ENCODE measurements around the gene SLC5A11. TPM values are rescaled to one million over a fixed set of nuclear protein-coding genes. Genes with fewer than 3 reads are reported as not detected.
A peak's percentile ranks its signal among the peaks of the same experiment; 100 is the strongest.
"Not testable (repeated sequence)": the region's sequence is repeated elsewhere in the genome, so short reads cannot be mapped to it uniquely, and the experiment has no call there.

SLC5A11 gene
- total RNA-seq, 2 donors from 2014 or later, result 0.81 to 2.4 TPM

GRCh38 chr16:24897522-24897921 is 51.8 kb downstream of the SLC5A11 start:
- not testable (repeated sequence) for DNase-seq (ENCODE audit: low spot score); ATAC-seq; H3K4me3 Mint-ChIP-seq; H3K36me3 Mint-ChIP-seq; H3K27ac Mint-ChIP-seq; H3K9me3 Mint-ChIP-seq; H3K4me1 Mint-ChIP-seq (ENCODE audit: low read depth in 2 of 2); H3K27me3 Mint-ChIP-seq

GRCh38 chr16:24900230-24900629 is 54.5 kb downstream of the SLC5A11 start:
- no peak overlapping the region for H3K4me3 Mint-ChIP-seq
- H3K4me1 Mint-ChIP-seq (ENCODE audit: low read depth in 2 of 2), result no peaks in the 10 kb centered on the region
- no peaks in the 10 kb centered on the region for H3K9me3 Mint-ChIP-seq
- no peak for ATAC-seq
- H3K27me3 Mint-ChIP-seq, result peaks cover 0 to 7% of the 10 kb centered on the region in 2 donors
- H3K36me3 Mint-ChIP-seq, result no peaks in the 10 kb centered on the region
- H3K27ac Mint-ChIP-seq, result no peak overlapping the region
- DNase-seq (ENCODE audit: low spot score), result no peak

GRCh38 chr16:24906199-24906808 is 60.5 kb downstream of the SLC5A11 start:
- Mint-ChIP-seq H3K4me3 (no peak overlapping the region), H3K9me3 (no peaks in the 10 kb centered on the region), H3K27me3 (peaks cover 0 to 7% of the 10 kb centered on the region in 2 donors), H3K4me1 (ENCODE audit: low read depth in 2 of 2) (peaks cover 0 to 4% of the 10 kb centered on the region in 2 donors), H3K27ac (no peak overlapping the region), H3K36me3 (no peaks in the 10 kb centered on the region)
- ATAC-seq (no peak), DNase-seq (ENCODE audit: low spot score) (no peak)

- ATAC-seq, result no peak
- Mint-ChIP-seq H3K4me3 (no peak overlapping the region), H3K9me3 (no peaks in the 10 kb centered on the region), H3K4me1 (ENCODE audit: low read depth in 2 of 2) (peaks cover 0 to 4% of the 10 kb centered on the region in 2 donors), H3K36me3 (no peaks in the 10 kb centered on the region), H3K27me3 (peaks cover 0 to 6% of the 10 kb centered on the region in 2 donors), H3K27ac (no peak overlapping the region)
- no peak for DNase-seq (ENCODE audit: low spot score)
These were observed 61.1 kb downstream of the SLC5A11 start for GRCh38 chr16:24906901-24907300.

GRCh38 chr16:24908716-24909115 is 63.0 kb downstream of the SLC5A11 start:
- ATAC-seq (no peak), DNase-seq (ENCODE audit: low spot score) (no peak)
- Mint-ChIP-seq H3K36me3 (no peaks in the 10 kb centered on the region), H3K4me3 (no peak overlapping the region), H3K9me3 (no peaks in the 10 kb centered on the region), H3K27ac (no peak overlapping the region), H3K4me1 (ENCODE audit: low read depth in 2 of 2) (peaks cover 0 to 4% of the 10 kb centered on the region in 2 donors), H3K27me3 (peaks cover 0 to 3% of the 10 kb centered on the region in 2 donors)

- Mint-ChIP-seq H3K36me3 (no peaks in the 10 kb centered on the region), H3K4me3 (no peak overlapping the region), H3K27me3 (no peaks in the 10 kb centered on the region), H3K27ac (no peak overlapping the region), H3K4me1 (ENCODE audit: low read depth in 2 of 2) (peaks cover 0 to 4% of the 10 kb centered on the region in 2 donors), H3K9me3 (no peaks in the 10 kb centered on the region)
- DNase-seq (ENCODE audit: low spot score), result no peak
- no peak for ATAC-seq
These were observed 64.1 kb downstream of the SLC5A11 start for GRCh38 chr16:24909856-24910255.

GRCh38 chr16:24915019-24915418 is 69.3 kb downstream of the SLC5A11 start:
- DNase-seq (ENCODE audit: low spot score) (no peak), ATAC-seq (no peak)
- H3K27me3 Mint-ChIP-seq, result no peaks in the 10 kb centered on the region
- no peak overlapping the region for H3K27ac Mint-ChIP-seq
- H3K4me1 Mint-ChIP-seq (ENCODE audit: low read depth in 2 of 2), result peaks cover 0 to 5% of the 10 kb centered on the region in 2 donors
- H3K9me3 Mint-ChIP-seq, result no peaks in the 10 kb centered on the region
- H3K4me3 Mint-ChIP-seq, result no peak overlapping the region
- no peaks in the 10 kb centered on the region for H3K36me3 Mint-ChIP-seq

- no peaks in the 10 kb centered on the region for H3K36me3 Mint-ChIP-seq
- peak in 1 of 2 donors; percentile 41 for ATAC-seq
- peak overlapping the region in 1 of 2 donors; percentile 37 for H3K27ac Mint-ChIP-seq
- H3K27me3 Mint-ChIP-seq, result no peaks in the 10 kb centered on the region
- no peak for DNase-seq (ENCODE audit: low spot score)
- H3K9me3 Mint-ChIP-seq, result no peaks in the 10 kb centered on the region
- peaks cover 2 to 7% of the 10 kb centered on the region in 2 donors for H3K4me1 Mint-ChIP-seq (ENCODE audit: low read depth in 2 of 2)
- no peak overlapping the region for H3K4me3 Mint-ChIP-seq
These were observed 69.8 kb downstream of the SLC5A11 start for GRCh38 chr16:24915576-24915975.

- Mint-ChIP-seq H3K27me3 (no peaks in the 10 kb centered on the region), H3K36me3 (no peaks in the 10 kb centered on the region), H3K4me1 (ENCODE audit: low read depth in 2 of 2) (peaks cover 18 to 24% of the 10 kb centered on the region in 2 donors), H3K27ac (no peak overlapping the region), H3K9me3 (no peaks in the 10 kb centered on the region), H3K4me3 (no peak overlapping the region)
- DNase-seq (ENCODE audit: low spot score), result no peak
- ATAC-seq, result no peak
These were observed 71.5 kb downstream of the SLC5A11 start for GRCh38 chr16:24917236-24917635.

- Mint-ChIP-seq H3K4me1 (ENCODE audit: low read depth in 2 of 2) (peaks cover 23 to 27% of the 10 kb centered on the region in 2 donors), H3K9me3 (no peaks in the 10 kb centered on the region), H3K27me3 (no peaks in the 10 kb centered on the region), H3K36me3 (no peaks in the 10 kb centered on the region), H3K4me3 (no peak overlapping the region), H3K27ac (no peak overlapping the region)
- ATAC-seq (no peak), DNase-seq (ENCODE audit: low spot score) (no peak)
These were observed 72.1 kb downstream of the SLC5A11 start for GRCh38 chr16:24917891-24918290.

GRCh38 chr16:24918641-24919040 is 72.9 kb downstream of the SLC5A11 start:
- ATAC-seq (no peak), DNase-seq (ENCODE audit: low spot score) (no peak)
- Mint-ChIP-seq H3K9me3 (no peaks in the 10 kb centered on the region), H3K27ac (no peak overlapping the region), H3K4me1 (ENCODE audit: low read depth in 2 of 2) (peaks cover 25 to 27% of the 10 kb centered on the region in 2 donors), H3K27me3 (no peaks in the 10 kb centered on the region), H3K4me3 (no peak overlapping the region), H3K36me3 (no peaks in the 10 kb centered on the region)

GRCh38 chr16:24919536-24919935 is 73.8 kb downstream of the SLC5A11 start:
- H3K27me3 Mint-ChIP-seq, result no peaks in the 10 kb centered on the region
- H3K9me3 Mint-ChIP-seq, result no peaks in the 10 kb centered on the region
- no peak for ATAC-seq
- DNase-seq (ENCODE audit: low spot score), result no peak
- H3K36me3 Mint-ChIP-seq, result no peaks in the 10 kb centered on the region
- no peak overlapping the region for H3K27ac Mint-ChIP-seq
- peaks cover 25 to 27% of the 10 kb centered on the region in 2 donors for H3K4me1 Mint-ChIP-seq (ENCODE audit: low read depth in 2 of 2)
- H3K4me3 Mint-ChIP-seq, result no peak overlapping the region

- Mint-ChIP-seq H3K27me3 (no peaks in the 10 kb centered on the region), H3K36me3 (no peaks in the 10 kb centered on the region), H3K4me1 (ENCODE audit: low read depth in 2 of 2) (peaks cover 25 to 27% of the 10 kb centered on the region in 2 donors), H3K9me3 (no peaks in the 10 kb centered on the region), H3K4me3 (peak overlapping the region; percentile 59), H3K27ac (no peak overlapping the region)
- peak; percentile 11 to 20 for ATAC-seq
- DNase-seq (ENCODE audit: low spot score), result no peak
These were observed 74.8 kb downstream of the SLC5A11 start for GRCh38 chr16:24920568-24920967.

- Mint-ChIP-seq H3K27me3 (no peaks in the 10 kb centered on the region), H3K4me3 (peak overlapping the region; percentile 59), H3K27ac (no peak overlapping the region), H3K9me3 (no peaks in the 10 kb centered on the region), H3K36me3 (no peaks in the 10 kb centered on the region), H3K4me1 (ENCODE audit: low read depth in 2 of 2) (peaks cover 25 to 27% of the 10 kb centered on the region in 2 donors)
- DNase-seq (ENCODE audit: low spot score) (no peak), ATAC-seq (peak; percentile 80 to 82)
These were observed 75.5 kb downstream of the SLC5A11 start for GRCh38 chr16:24921229-24921628.

- Mint-ChIP-seq H3K36me3 (peaks cover 2% of the 10 kb centered on the region), H3K4me1 (ENCODE audit: low read depth in 2 of 2) (peaks cover 22 to 25% of the 10 kb centered on the region in 2 donors)
These were observed 79.4 kb downstream of the SLC5A11 start for GRCh38 chr16:24925163-24925562.

More at GRCh38 chr16:24925163-24925562, 79.4 kb downstream of the SLC5A11 start:
- Mint-ChIP-seq H3K4me3 (no peak overlapping the region), H3K27ac (no peak overlapping the region), H3K27me3 (no peaks in the 10 kb centered on the region), H3K9me3 (no peaks in the 10 kb centered on the region)
- no peak for ATAC-seq
- no peak for DNase-seq (ENCODE audit: low spot score)

Measured in natural killer cell treated with Interleukin-12 subunit alpha and Interleukin-12 subunit beta and Interleukin-15 and Interleukin-18, amount 100 ng/mL, for 72 hours (primary cell).